ENCODE data around the gene LUC7L2.
"Not testable (repeated sequence)": the region's sequence is repeated elsewhere in the genome, so short reads cannot be mapped to it uniquely, and the experiment has no call there.

- not testable (repeated sequence) for TF ChIP-seq CTCF (IDR thresholded peaks at IDR 0.05; ENCODE audit: borderline replicate concordance, extremely low read depth, low read length, poor library complexity, severe bottlenecking); EZH2 (IDR thresholded peaks at IDR 0.05; ENCODE audit: borderline replicate concordance, low read depth, low read length, severe bottlenecking)
Observed at GRCh38 chr7:139464511-139464910, 104.8 kb downstream of the LUC7L2 start.

Measured in DND-41 (cell line).